ENCODE results near the gene ABCG8.

Gene ABCG8

DNA sequence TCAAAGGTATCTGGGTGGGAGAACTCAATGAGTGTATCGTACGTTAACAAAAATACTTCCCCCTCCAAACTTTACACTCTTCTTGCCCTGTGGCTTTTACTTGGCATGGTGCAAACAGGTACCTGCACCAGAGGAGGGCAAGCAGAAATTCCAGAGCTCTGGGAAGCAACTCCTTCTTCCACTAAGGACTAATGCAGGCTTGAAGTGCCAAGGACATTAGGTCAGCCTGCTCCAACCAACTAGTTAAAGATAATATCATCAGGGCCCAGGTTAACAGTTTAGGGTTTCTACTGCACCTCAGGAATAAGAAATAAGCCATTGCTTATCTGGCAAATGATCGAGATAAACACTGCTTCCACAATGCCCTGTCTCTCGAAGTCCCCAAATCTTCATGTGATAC is 86.7 kb downstream of the ABCG8 start:
- DNase-seq = no peak

DNA sequence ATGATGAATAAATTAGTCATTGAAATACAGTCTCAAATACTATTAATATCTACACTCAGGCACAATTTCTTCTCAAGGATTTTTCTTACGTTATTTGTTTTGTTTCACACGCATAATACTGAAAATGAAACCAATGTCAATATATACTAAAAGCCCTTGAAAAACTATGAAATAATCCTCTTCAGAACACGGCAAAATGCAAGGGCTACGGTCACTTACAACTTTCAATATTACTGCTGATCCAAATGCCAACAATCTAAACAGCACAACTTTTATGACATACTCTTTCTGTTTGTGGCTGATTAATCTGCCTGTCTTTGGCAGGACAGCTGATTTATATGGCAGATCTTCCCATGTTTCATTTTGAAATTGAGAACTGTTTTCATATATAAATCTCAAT is 88.7 kb downstream of the ABCG8 start:
- DNase-seq = no peak

DNA sequence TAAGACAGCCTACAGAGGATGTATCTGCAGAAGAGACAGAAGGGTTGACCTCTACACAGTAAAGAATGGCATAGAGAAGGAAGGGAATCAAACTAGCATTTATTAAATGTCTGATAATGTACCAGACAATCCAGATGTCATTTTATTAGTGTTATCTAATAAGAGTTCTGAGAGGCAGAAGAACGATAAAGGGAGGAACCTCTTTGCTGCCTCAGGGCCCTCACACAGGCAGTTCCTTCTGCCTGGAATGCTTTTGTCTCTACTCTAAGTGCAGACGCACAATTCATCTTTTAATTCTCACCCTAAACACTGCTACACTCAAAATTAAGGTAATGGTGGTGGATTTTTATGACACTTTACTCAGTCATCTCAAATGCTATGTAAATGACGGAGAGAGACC is 92.5 kb downstream of the ABCG8 start:
- no peak for DNase-seq
